Astrocyte (in vitro differentiated cells and primary cell): ENCODE data around the gene SCN2A. TPM values are rescaled to one million over a fixed set of nuclear protein-coding genes. Genes with fewer than 3 reads are reported as not detected.

ENCODE experiments used
- DNase-seq: peaks from one replicate; pipeline ENCODE4 v3.0.0-alpha.2; 2010; ENCODE audit warnings: low read depth
- FAIRE-seq: peaks from 2 replicates; lab custom pipeline; 2011; peaks lifted over from hg19 to GRCh38; lab: Jason Lieb, UNC
- H2AFZ ChIP-seq: 2 replicates; pipeline ENCODE4 v1.6.0; 2012; ENCODE audit warnings: low read depth, low read length, inconsistent platforms
- H3K27ac ChIP-seq: 2 replicates; pipeline ENCODE4 v1.5.1; 2011; ENCODE audit warnings: low read depth, low read length, inconsistent platforms
- H3K27me3 ChIP-seq: 2 replicates; pipeline ENCODE4 v1.6.0; 2011; ENCODE audit warnings: low read length, inconsistent platforms; ENCODE audit not compliant: insufficient read depth
- H3K36me3 ChIP-seq: 2 replicates; pipeline ENCODE4 v1.5.1; 2011; ENCODE audit warnings: low read length, inconsistent platforms; ENCODE audit not compliant: insufficient read depth
- H3K4me1 ChIP-seq: 2 replicates; pipeline ENCODE4 v1.5.1; 2011; ENCODE audit warnings: low read length, inconsistent platforms; ENCODE audit not compliant: insufficient read depth
- H3K4me2 ChIP-seq: 2 replicates; pipeline ENCODE4 v1.6.0; 2012; ENCODE audit warnings: low read length, inconsistent platforms
- H3K4me3 ChIP-seq: 2 replicates; pipeline ENCODE4 v1.5.1; 2011; ENCODE audit warnings: low read depth, mild to moderate bottlenecking, low read length, inconsistent platforms; ENCODE audit not compliant: insufficient read depth
- H3K79me2 ChIP-seq: 2 replicates; pipeline ENCODE4 v1.6.0; 2012; ENCODE audit warnings: mild to moderate bottlenecking, low read length, inconsistent platforms; ENCODE audit not compliant: insufficient read depth
- H3K9ac ChIP-seq: 2 replicates; pipeline ENCODE4 v1.6.0; 2012; ENCODE audit warnings: mild to moderate bottlenecking, low read length, inconsistent platforms
- H3K9me3 ChIP-seq: 2 replicates; pipeline ENCODE4 v1.5.1; 2012; ENCODE audit warnings: low read depth, mild to moderate bottlenecking, low read length, inconsistent platforms; ENCODE audit not compliant: insufficient read depth
- H4K20me1 ChIP-seq: 2 replicates; pipeline ENCODE4 v1.6.0; 2012; ENCODE audit warnings: low read length, inconsistent platforms; ENCODE audit not compliant: insufficient read depth
- H3K27ac Mint-ChIP-seq: one replicate; pipeline ENCODE4 v1.8.0; 2021; ENCODE audit warnings: mild to moderate bottlenecking, mixed read lengths; ENCODE audit not compliant: unreplicated experiment
- H3K27me3 Mint-ChIP-seq: one replicate; pipeline ENCODE4 v1.8.0; 2021; ENCODE audit warnings: low read depth, mixed read lengths; ENCODE audit not compliant: unreplicated experiment
- H3K36me3 Mint-ChIP-seq: one replicate; pipeline ENCODE4 v1.8.0; 2021; ENCODE audit warnings: low read depth, mixed read lengths; ENCODE audit not compliant: unreplicated experiment
- H3K4me1 Mint-ChIP-seq: one replicate; pipeline ENCODE4 v1.8.0; 2021; ENCODE audit warnings: low read depth, mixed read lengths; ENCODE audit not compliant: unreplicated experiment
- H3K4me3 Mint-ChIP-seq: one replicate; pipeline ENCODE4 v1.8.0; 2021; ENCODE audit warnings: mild to moderate bottlenecking, moderate library complexity, mixed read lengths; ENCODE audit not compliant: unreplicated experiment
- H3K9me3 Mint-ChIP-seq: one replicate; pipeline ENCODE4 v1.8.0; 2021; ENCODE audit warnings: mild to moderate bottlenecking, mixed read lengths; ENCODE audit not compliant: unreplicated experiment
- CTCF ChIP-seq: IDR thresholded peaks from 2 replicates; pipeline ENCODE4 v1.5.1; 2011; ENCODE audit warnings: low read depth, mild to moderate bottlenecking, inconsistent platforms, low read length, moderate library complexity; ENCODE audit not compliant: insufficient read depth
- EZH2 ChIP-seq: IDR thresholded peaks from 2 replicates; pipeline ENCODE4 v1.6.1; 2012; ENCODE audit warnings: mild to moderate bottlenecking, low read length, inconsistent platforms; ENCODE audit not compliant: insufficient read depth
- total RNA-seq: library from RNA; stranded (reverse); gene quantifications from 2 replicates; pipeline ENCODE4 v1.2.1, GENCODE V29; 2021

Gene SCN2A
- total RNA-seq, 1 donor from 2014 or later: 7.5 TPM

- Mint-ChIP-seq H3K27me3 (no peaks in the 10 kb centered on the region), H3K27ac (no peak overlapping the region), H3K36me3 (no peaks in the 10 kb centered on the region), H3K9me3 (no peaks in the 10 kb centered on the region), H3K4me3 (no peak overlapping the region), H3K4me1 (peaks cover 6% of the 10 kb centered on the region)
- no peak overlapping the region for H2AFZ ChIP-seq
- H3K4me3 ChIP-seq: no peak overlapping the region
- H3K27me3 ChIP-seq: no peaks in the 10 kb centered on the region
- H3K4me1 ChIP-seq: peaks cover 3% of the 10 kb centered on the region
- no peak overlapping the region for H3K9ac ChIP-seq
- H3K79me2 ChIP-seq: no peaks in the 10 kb centered on the region
- H4K20me1 ChIP-seq: no peaks in the 10 kb centered on the region
- TF ChIP-seq CTCF: no peak
- no peaks in the 10 kb centered on the region for H3K36me3 ChIP-seq
- H3K27ac ChIP-seq: no peak overlapping the region
- DNase-seq: no peak
- H3K4me2 ChIP-seq: no peak overlapping the region
- no peak for FAIRE-seq
- H3K9me3 ChIP-seq: no peaks in the 10 kb centered on the region
These were observed 132.1 kb downstream of the SCN2A start for GRCh38 chr2:165371356-165371755.

GRCh38 chr2:165373278-165374010, 134.2 kb downstream of the SCN2A start:
- H3K4me3 Mint-ChIP-seq: no peak overlapping the region
- no peaks in the 10 kb centered on the region for H4K20me1 ChIP-seq
- H3K9ac ChIP-seq: no peak overlapping the region
- no peak overlapping the region for H3K4me3 ChIP-seq
- peaks cover 3% of the 10 kb centered on the region for H3K4me1 ChIP-seq
- H3K36me3 ChIP-seq: no peaks in the 10 kb centered on the region
- H2AFZ ChIP-seq: no peak overlapping the region
- H3K27me3 Mint-ChIP-seq: no peaks in the 10 kb centered on the region
- H3K9me3 Mint-ChIP-seq: no peaks in the 10 kb centered on the region
- H3K4me1 Mint-ChIP-seq: peaks cover 6% of the 10 kb centered on the region
- H3K36me3 Mint-ChIP-seq: no peaks in the 10 kb centered on the region
- no peak overlapping the region for H3K27ac ChIP-seq
- no peak for TF ChIP-seq CTCF
- no peak for TF ChIP-seq EZH2
- no peaks in the 10 kb centered on the region for H3K9me3 ChIP-seq
- H3K27ac Mint-ChIP-seq: no peak overlapping the region
- DNase-seq: no peak
- H3K79me2 ChIP-seq: no peaks in the 10 kb centered on the region
- no peak overlapping the region for H3K4me2 ChIP-seq
- FAIRE-seq: no peak
- H3K27me3 ChIP-seq: no peaks in the 10 kb centered on the region

GRCh38 chr2:165376571-165376975, 137.4 kb downstream of the SCN2A start:
- no peaks in the 10 kb centered on the region for H3K36me3 Mint-ChIP-seq
- TF ChIP-seq CTCF: no peak
- no peak for TF ChIP-seq EZH2

More at GRCh38 chr2:165376571-165376975, 137.4 kb downstream of the SCN2A start:
- Histone ChIP-seq H2AFZ (no peak overlapping the region), H3K36me3 (no peaks in the 10 kb centered on the region), H4K20me1 (no peaks in the 10 kb centered on the region), H3K9me3 (no peaks in the 10 kb centered on the region), H3K4me1 (no peaks in the 10 kb centered on the region), H3K79me2 (no peaks in the 10 kb centered on the region), H3K27me3 (no peaks in the 10 kb centered on the region), H3K27ac (no peak overlapping the region), H3K9ac (no peak overlapping the region), H3K4me3 (no peak overlapping the region), H3K4me2 (no peak overlapping the region)
- H3K4me3 Mint-ChIP-seq: no peak overlapping the region
- H3K4me1 Mint-ChIP-seq: no peaks in the 10 kb centered on the region
- no peak for FAIRE-seq
- no peak for DNase-seq
- no peaks in the 10 kb centered on the region for H3K9me3 Mint-ChIP-seq
- H3K27me3 Mint-ChIP-seq: no peaks in the 10 kb centered on the region
- H3K27ac Mint-ChIP-seq: no peak overlapping the region
